Type B pancreatic cell (in vitro differentiated cells): ENCODE measurements around the gene UNC13A. TPM values are rescaled to one million over a fixed set of nuclear protein-coding genes. Genes with fewer than 3 reads are reported as not detected.
"Not testable (repeated sequence)": the region's sequence is repeated elsewhere in the genome, so short reads cannot be mapped to it uniquely, and the experiment has no call there.

Source experiments
- DNase-seq: peaks from one replicate; pipeline ENCODE4 v3.0.0; 2021; ENCODE audit warnings: mixed read lengths; ENCODE audit not compliant: unreplicated experiment; ENCODE audit errors: extremely low spot score
- H3K27ac Mint-ChIP-seq: 2 replicates; pipeline ENCODE4 v1.8.0; 2021; ENCODE audit warnings: mild to moderate bottlenecking, mixed read lengths
- H3K27me3 Mint-ChIP-seq: 2 replicates; pipeline ENCODE4 v1.8.0; 2021; ENCODE audit warnings: mixed read lengths
- H3K36me3 Mint-ChIP-seq: 2 replicates; pipeline ENCODE4 v1.8.0; 2021; ENCODE audit warnings: mixed read lengths
- H3K4me1 Mint-ChIP-seq: one replicate; pipeline ENCODE4 v1.8.0; 2021; ENCODE audit warnings: mixed read lengths; ENCODE audit not compliant: unreplicated experiment
- H3K4me3 Mint-ChIP-seq: 2 replicates; pipeline ENCODE4 v1.8.0; 2021; ENCODE audit warnings: mild to moderate bottlenecking, mixed read lengths
- H3K9me3 Mint-ChIP-seq: 2 replicates; pipeline ENCODE4 v1.8.0; 2021; ENCODE audit warnings: mixed read lengths
- total RNA-seq: library from RNA; stranded (reverse); gene quantifications from 2 replicates; pipeline ENCODE4 v1.2.1, GENCODE V29; 2021; ENCODE audit warnings: low replicate concordance
- TF ChIP-seq, protein P1 (sequence below): fragments of 200-600 bp; sonication (generic); conservative IDR thresholded peaks from 2 replicates; pipeline ENCODE4 v1.5.0; 2021; ENCODE audit warnings: antibody characterized with exemption, mild to moderate bottlenecking

The UNC13A gene
- total RNA-seq, 1 donor from 2014 or later = 4.3 TPM

GRCh38 chr19:17570791-17571190 lies 117.4 kb downstream of the UNC13A start:
- peaks cover 6% of the 10 kb centered on the region for H3K36me3 Mint-ChIP-seq
- H3K4me1 Mint-ChIP-seq = no peaks in the 10 kb centered on the region
- H3K27me3 Mint-ChIP-seq = no peaks in the 10 kb centered on the region
- TF ChIP-seq, protein P1, sequence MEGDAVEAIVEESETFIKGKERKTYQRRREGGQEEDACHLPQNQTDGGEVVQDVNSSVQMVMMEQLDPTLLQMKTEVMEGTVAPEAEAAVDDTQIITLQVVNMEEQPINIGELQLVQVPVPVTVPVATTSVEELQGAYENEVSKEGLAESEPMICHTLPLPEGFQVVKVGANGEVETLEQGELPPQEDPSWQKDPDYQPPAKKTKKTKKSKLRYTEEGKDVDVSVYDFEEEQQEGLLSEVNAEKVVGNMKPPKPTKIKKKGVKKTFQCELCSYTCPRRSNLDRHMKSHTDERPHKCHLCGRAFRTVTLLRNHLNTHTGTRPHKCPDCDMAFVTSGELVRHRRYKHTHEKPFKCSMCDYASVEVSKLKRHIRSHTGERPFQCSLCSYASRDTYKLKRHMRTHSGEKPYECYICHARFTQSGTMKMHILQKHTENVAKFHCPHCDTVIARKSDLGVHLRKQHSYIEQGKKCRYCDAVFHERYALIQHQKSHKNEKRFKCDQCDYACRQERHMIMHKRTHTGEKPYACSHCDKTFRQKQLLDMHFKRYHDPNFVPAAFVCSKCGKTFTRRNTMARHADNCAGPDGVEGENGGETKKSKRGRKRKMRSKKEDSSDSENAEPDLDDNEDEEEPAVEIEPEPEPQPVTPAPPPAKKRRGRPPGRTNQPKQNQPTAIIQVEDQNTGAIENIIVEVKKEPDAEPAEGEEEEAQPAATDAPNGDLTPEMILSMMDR = no peak
- no peak for DNase-seq
- no peak overlapping the region for H3K4me3 Mint-ChIP-seq
- H3K27ac Mint-ChIP-seq = no peak overlapping the region
- no peaks in the 10 kb centered on the region for H3K9me3 Mint-ChIP-seq

GRCh38 chr19:17570291-17570690 lies 117.9 kb downstream of the UNC13A start:
- H3K27me3 Mint-ChIP-seq, H3K4me3 Mint-ChIP-seq, DNase-seq, H3K27ac Mint-ChIP-seq, H3K4me1 Mint-ChIP-seq, H3K9me3 Mint-ChIP-seq, H3K36me3 Mint-ChIP-seq: not testable (repeated sequence)

- Mint-ChIP-seq H3K27me3 (no peaks in the 10 kb centered on the region), H3K36me3 (peaks cover 6% of the 10 kb centered on the region), H3K4me3 (no peak overlapping the region), H3K4me1 (no peaks in the 10 kb centered on the region), H3K9me3 (no peaks in the 10 kb centered on the region), H3K27ac (no peak overlapping the region)
- no peak for DNase-seq
- TF ChIP-seq, protein P1 = no peak
These were observed 120.2 kb downstream of the UNC13A start for GRCh38 chr19:17567940-17568339.

DNA sequence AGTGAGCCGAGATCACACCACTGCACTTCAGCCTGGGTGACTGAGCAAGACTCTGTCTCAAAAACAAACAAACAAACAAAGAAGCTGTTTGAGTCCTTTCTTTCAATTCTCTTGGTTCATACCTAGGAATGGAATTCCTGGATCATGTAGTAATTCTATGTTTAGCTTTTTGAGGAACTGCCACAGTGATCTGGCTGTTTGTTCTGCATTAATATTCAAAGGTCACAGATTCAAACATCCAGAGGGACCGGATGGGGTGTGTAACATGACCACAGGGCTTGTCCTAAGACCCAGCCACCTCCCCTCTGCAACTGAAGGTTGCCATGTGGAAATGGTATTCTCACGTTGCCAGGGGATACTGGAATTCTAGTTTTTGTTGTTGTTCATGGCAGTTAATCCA lies 122.5 kb downstream of the UNC13A start:
- Mint-ChIP-seq H3K9me3 (no peaks in the 10 kb centered on the region), H3K4me1 (no peaks in the 10 kb centered on the region), H3K4me3 (no peak overlapping the region), H3K27me3 (no peaks in the 10 kb centered on the region), H3K27ac (no peak overlapping the region), H3K36me3 (no peaks in the 10 kb centered on the region)
- TF ChIP-seq, protein P1 = no peak
- DNase-seq = no peak

DNA sequence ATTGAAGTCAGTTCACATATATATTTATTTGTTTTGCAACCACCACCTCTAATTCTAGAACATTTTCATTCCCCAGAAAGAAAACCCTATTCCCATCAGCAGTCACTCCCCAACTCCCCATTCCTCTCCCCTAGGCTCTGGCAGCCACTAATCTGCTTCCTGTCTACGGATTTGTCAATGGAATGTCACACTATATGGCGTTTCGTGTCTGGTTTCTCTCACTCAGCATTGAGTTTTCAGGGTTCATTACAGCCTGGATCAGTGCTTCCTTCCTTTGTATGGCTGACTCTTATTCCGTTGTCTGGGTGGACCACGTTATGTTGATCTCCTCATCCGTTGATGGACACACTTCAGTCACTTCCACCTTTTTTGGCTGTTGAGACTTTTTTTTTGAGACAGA lies 123.4 kb downstream of the UNC13A start:
- peaks cover 6% of the 10 kb centered on the region for H3K36me3 Mint-ChIP-seq
- H3K27ac Mint-ChIP-seq = no peak overlapping the region
- no peaks in the 10 kb centered on the region for H3K27me3 Mint-ChIP-seq
- no peak overlapping the region for H3K4me3 Mint-ChIP-seq
- no peaks in the 10 kb centered on the region for H3K9me3 Mint-ChIP-seq
- TF ChIP-seq, protein P1 = no peak
- no peak for DNase-seq
- no peaks in the 10 kb centered on the region for H3K4me1 Mint-ChIP-seq

GRCh38 chr19:17562561-17562960 lies 125.6 kb downstream of the UNC13A start:
- Mint-ChIP-seq H3K4me1 (no peaks in the 10 kb centered on the region), H3K4me3 (no peak overlapping the region), H3K36me3 (peaks cover 6% of the 10 kb centered on the region), H3K27ac (no peak overlapping the region), H3K27me3 (no peaks in the 10 kb centered on the region), H3K9me3 (no peaks in the 10 kb centered on the region)
- TF ChIP-seq, protein P1 = no peak
- no peak for DNase-seq
